Measurements from ENCODE around the gene PIP4K2A. TPM values are rescaled to one million over a fixed set of nuclear protein-coding genes. Genes with fewer than 3 reads are reported as not detected.

The PIP4K2A gene
- polyA plus RNA-seq, 4 donors = 4.5 to 11.3 (median 9.0) TPM

DNA sequence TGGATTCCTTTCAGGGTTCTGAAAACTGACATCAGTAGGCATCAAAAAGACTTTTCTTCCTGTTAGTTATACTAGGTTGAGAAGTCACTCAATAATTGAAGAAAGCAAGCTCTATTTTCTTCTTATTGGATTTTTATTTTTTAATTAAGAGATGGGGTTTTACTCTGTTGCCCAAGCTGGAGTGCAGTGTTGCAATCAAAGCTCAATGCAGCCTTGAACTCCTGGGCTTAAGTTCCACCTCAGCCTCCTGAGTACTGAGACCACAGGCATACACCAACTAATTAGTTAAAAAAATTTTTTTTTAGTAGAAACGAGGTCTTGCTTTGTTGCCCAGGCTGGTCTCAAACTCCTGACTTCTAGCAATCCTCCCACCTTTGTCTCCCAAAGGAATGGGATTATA, 28.0 kb downstream of the PIP4K2A start:
- no peaks in the 10 kb centered on the region for H3K9me3 ChIP-seq (ENCODE audit: control insufficient read depth in 2 of 2, insufficient read depth in 1 of 2, low read depth in 1 of 2, low read length in 1 of 2)
- no peaks in the 10 kb centered on the region for H3K36me3 ChIP-seq (ENCODE audit: control insufficient read depth in 3 of 3, insufficient read depth in 2 of 3, low read depth in 1 of 3, low read length in 3 of 3)
- 57 to 68% (median 65%) methylated on average over 1 of the region's 1 CpG for WGBS, 3 donors
- no peaks in the 10 kb centered on the region for H3K27me3 ChIP-seq (ENCODE audit: control insufficient read depth in 3 of 3, insufficient read depth in 3 of 3, low read length in 3 of 3)
- no peak overlapping the region for H3K4me3 ChIP-seq (ENCODE audit: low read depth in 1 of 3, low read length in 3 of 3)
- DNase-seq (no peak), FAIRE-seq (no peak)
- H3K4me1 ChIP-seq (ENCODE audit: control insufficient read depth in 3 of 3, insufficient read depth in 2 of 3, low read depth in 1 of 3, low read length in 2 of 3) = peaks cover 3 to 8% (median 3%) of the 10 kb centered on the region in 3 donors
- no peak overlapping the region for H3K27ac ChIP-seq (ENCODE audit: low read depth in 1 of 3, low read length in 2 of 3)

DNA sequence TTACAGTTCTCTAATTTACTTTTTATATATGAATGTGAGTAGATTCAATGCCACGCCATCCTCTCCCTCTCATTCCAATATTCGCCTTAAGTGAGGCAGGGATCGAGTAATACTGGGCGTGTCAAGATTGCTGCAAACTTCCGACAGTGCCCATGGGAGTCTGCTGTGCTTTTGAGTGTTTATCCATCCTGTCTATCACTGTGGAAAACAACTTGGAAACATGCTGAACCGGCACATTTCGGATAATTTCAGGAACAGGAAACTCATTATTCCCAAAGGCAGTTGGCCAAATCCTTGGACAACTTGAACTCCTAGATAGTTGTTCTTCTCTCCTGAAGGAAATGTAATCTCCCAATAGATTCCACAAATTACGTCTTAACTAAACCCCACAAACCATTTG, 28.5 kb downstream of the PIP4K2A start:
- FAIRE-seq (no peak), DNase-seq (no peak)
- Histone ChIP-seq H3K9me3 (ENCODE audit: control insufficient read depth in 2 of 2, insufficient read depth in 1 of 2, low read depth in 1 of 2, low read length in 1 of 2) (no peaks in the 10 kb centered on the region), H3K4me1 (ENCODE audit: control insufficient read depth in 3 of 3, insufficient read depth in 2 of 3, low read depth in 1 of 3, low read length in 2 of 3) (peaks cover under 1 to 8% (median 3%) of the 10 kb centered on the region in 3 donors), H3K27ac (ENCODE audit: low read depth in 1 of 3, low read length in 2 of 3) (no peak overlapping the region), H3K4me3 (ENCODE audit: low read depth in 1 of 3, low read length in 3 of 3) (no peak overlapping the region), H3K27me3 (ENCODE audit: control insufficient read depth in 3 of 3, insufficient read depth in 3 of 3, low read length in 3 of 3) (no peaks in the 10 kb centered on the region), H3K36me3 (ENCODE audit: control insufficient read depth in 3 of 3, insufficient read depth in 2 of 3, low read depth in 1 of 3, low read length in 3 of 3) (no peaks in the 10 kb centered on the region)
- WGBS, 3 donors = 73 to 93% (median 93%) methylated on average over 8 of the region's 8 CpGs

DNA sequence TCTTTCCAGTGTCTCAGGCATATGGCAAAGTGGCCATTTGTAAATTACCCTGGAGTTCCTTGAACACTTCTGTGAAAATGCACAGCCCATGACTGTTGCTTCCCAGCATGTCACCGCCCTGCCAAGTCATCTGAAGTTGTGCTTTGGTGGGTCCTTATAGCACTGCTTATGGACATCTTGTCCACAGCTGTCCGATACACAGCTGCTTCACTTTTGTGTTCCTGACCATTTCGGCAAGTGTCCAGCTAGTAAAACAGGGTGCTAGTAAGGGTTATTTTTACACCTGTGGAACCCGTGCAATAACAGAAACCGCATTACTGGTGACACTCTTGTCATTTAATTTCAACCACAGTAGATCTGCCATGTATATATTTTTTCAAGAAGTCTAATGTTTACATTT, 29.7 kb downstream of the PIP4K2A start:
- Histone ChIP-seq H3K4me1 (ENCODE audit: control insufficient read depth in 3 of 3, insufficient read depth in 2 of 3, low read depth in 1 of 3, low read length in 2 of 3) (peaks cover 0 to 8% (median 3%) of the 10 kb centered on the region in 3 donors), H3K27ac (ENCODE audit: low read depth in 1 of 3, low read length in 2 of 3) (no peak overlapping the region)
- WGBS, 3 donors = 76 to 87% (median 83%) methylated on average over 5 of the region's 5 CpGs

DNA sequence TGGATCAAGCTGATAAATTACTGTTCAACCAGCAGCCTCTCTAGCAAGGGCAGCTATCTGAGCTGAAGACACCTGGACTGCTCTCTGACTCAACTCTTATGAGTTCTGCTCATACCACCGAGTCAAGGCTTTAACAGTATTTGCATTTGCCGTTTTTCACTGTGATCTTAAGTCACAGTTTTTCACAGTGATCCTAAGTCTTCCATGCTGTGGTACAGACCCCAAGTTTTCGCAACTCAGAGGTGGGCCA, 31.3 kb downstream of the PIP4K2A start:
- Histone ChIP-seq H3K4me1 (ENCODE audit: control insufficient read depth in 3 of 3, insufficient read depth in 2 of 3, low read depth in 1 of 3, low read length in 2 of 3) (peaks cover 0 to 8% (median 3%) of the 10 kb centered on the region in 3 donors), H3K27me3 (ENCODE audit: control insufficient read depth in 3 of 3, insufficient read depth in 3 of 3, low read length in 3 of 3) (no peaks in the 10 kb centered on the region), H3K27ac (ENCODE audit: low read depth in 1 of 3, low read length in 2 of 3) (peak overlapping the region in 2 of 3 donors; percentile 2 to 50), H3K9me3 (ENCODE audit: control insufficient read depth in 2 of 2, insufficient read depth in 1 of 2, low read depth in 1 of 2, low read length in 1 of 2) (no peaks in the 10 kb centered on the region), H3K4me3 (ENCODE audit: low read depth in 1 of 3, low read length in 3 of 3) (no peak overlapping the region), H3K36me3 (ENCODE audit: control insufficient read depth in 3 of 3, insufficient read depth in 2 of 3, low read depth in 1 of 3, low read length in 3 of 3) (no peaks in the 10 kb centered on the region)
- DNase-seq (no peak), FAIRE-seq (no peak)
- 47 to 72% (median 60%) methylated on average over 3 of the region's 3 CpGs for WGBS, 3 donors

More for the DNA sequence above, 29.7 kb downstream of the PIP4K2A start:
- Histone ChIP-seq H3K9me3 (ENCODE audit: control insufficient read depth in 2 of 2, insufficient read depth in 1 of 2, low read depth in 1 of 2, low read length in 1 of 2) (no peaks in the 10 kb centered on the region), H3K36me3 (ENCODE audit: control insufficient read depth in 3 of 3, insufficient read depth in 2 of 3, low read depth in 1 of 3, low read length in 3 of 3) (no peaks in the 10 kb centered on the region), H3K4me3 (ENCODE audit: low read depth in 1 of 3, low read length in 3 of 3) (no peak overlapping the region), H3K27me3 (ENCODE audit: control insufficient read depth in 3 of 3, insufficient read depth in 3 of 3, low read length in 3 of 3) (no peaks in the 10 kb centered on the region)
- DNase-seq (no peak), FAIRE-seq (no peak)

DNA sequence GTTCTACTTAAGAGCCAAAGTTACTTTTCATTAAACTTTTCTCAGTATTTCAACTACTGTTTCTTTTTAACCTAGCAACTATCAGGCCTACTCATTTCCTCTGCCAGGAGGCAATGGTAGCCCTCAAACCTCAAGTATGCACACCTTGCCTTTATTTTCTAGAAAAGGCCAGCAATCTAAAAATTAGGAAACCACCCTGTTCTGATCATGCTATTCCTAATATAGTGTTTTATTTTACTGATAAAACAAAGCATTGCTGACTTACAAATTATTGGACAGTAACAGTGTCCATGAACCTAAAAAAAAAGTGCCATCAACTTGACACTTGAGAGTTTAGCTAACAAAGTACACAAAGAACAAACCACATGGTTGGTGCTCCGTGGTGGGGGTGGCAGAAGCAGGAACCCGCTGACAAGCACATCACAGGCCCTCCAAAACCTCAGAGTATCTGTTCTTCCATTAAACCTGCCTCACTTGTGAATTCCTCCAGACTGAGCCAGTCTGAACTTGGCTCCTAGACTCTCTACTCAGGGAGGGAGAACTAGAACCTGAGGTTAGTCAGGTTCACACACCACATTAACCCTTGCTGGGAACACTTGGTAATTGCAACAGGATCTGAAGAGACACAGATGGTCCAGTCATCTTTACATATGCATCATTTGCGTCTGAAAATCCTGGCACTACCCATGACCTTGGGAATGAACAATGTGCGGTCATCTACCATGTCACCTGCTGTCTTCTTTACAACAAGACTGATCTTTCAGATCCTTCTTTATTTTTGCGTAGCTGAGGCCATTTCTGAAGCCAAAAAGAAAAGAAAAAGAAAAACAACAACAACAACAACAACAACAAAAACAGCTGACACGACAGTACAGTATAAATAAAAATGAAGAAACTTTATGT, 31.9 kb downstream of the PIP4K2A start:
- H3K27ac ChIP-seq (ENCODE audit: low read depth in 1 of 3, low read length in 2 of 3) = peak overlapping the region in 2 of 3 donors; percentile 50 to 75
- H3K4me1 ChIP-seq (ENCODE audit: control insufficient read depth in 3 of 3, insufficient read depth in 2 of 3, low read depth in 1 of 3, low read length in 2 of 3) = peaks cover 0 to 8% (median 3%) of the 10 kb centered on the region in 3 donors
- no peaks in the 10 kb centered on the region for H3K9me3 ChIP-seq (ENCODE audit: control insufficient read depth in 2 of 2, insufficient read depth in 1 of 2, low read depth in 1 of 2, low read length in 1 of 2)
- H3K36me3 ChIP-seq (ENCODE audit: control insufficient read depth in 3 of 3, insufficient read depth in 2 of 3, low read depth in 1 of 3, low read length in 3 of 3) = no peaks in the 10 kb centered on the region
- H3K27me3 ChIP-seq (ENCODE audit: control insufficient read depth in 3 of 3, insufficient read depth in 3 of 3, low read length in 3 of 3) = no peaks in the 10 kb centered on the region
- DNase-seq (peak in 1 of 2 donors; percentile 43), FAIRE-seq (no peak)
- WGBS, 3 donors = 70 to 77% (median 75%) methylated on average over 6 of the region's 6 CpGs
- H3K4me3 ChIP-seq (ENCODE audit: low read depth in 1 of 3, low read length in 3 of 3) = no peak overlapping the region

DNA sequence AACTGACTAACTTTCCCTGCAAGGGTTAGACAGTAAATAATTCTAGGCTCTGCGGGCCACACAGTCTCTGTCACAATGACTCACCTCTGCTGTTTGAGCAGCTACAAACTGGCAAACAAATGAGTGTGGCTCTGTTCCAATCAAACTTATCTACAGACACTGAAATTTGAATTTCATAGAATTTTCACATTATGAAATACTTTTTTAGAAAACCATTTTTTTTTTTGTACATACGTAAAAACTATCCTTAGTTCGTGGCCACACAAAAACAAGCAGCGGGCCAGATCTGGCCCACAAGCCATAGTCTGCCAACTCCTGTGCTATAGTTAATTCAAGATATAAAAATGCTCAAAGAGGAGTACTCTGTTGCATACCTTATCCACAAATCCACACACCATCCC, 32.6 kb downstream of the PIP4K2A start:
- Histone ChIP-seq H3K36me3 (ENCODE audit: control insufficient read depth in 3 of 3, insufficient read depth in 2 of 3, low read depth in 1 of 3, low read length in 3 of 3) (no peaks in the 10 kb centered on the region), H3K4me3 (ENCODE audit: low read depth in 1 of 3, low read length in 3 of 3) (no peak overlapping the region), H3K4me1 (ENCODE audit: control insufficient read depth in 3 of 3, insufficient read depth in 2 of 3, low read depth in 1 of 3, low read length in 2 of 3) (peaks cover 0 to 8% (median 3%) of the 10 kb centered on the region in 3 donors), H3K27ac (ENCODE audit: low read depth in 1 of 3, low read length in 2 of 3) (peak overlapping the region in 2 of 3 donors; percentile 32 to 75), H3K27me3 (ENCODE audit: control insufficient read depth in 3 of 3, insufficient read depth in 3 of 3, low read length in 3 of 3) (no peaks in the 10 kb centered on the region), H3K9me3 (ENCODE audit: control insufficient read depth in 2 of 2, insufficient read depth in 1 of 2, low read depth in 1 of 2, low read length in 1 of 2) (no peaks in the 10 kb centered on the region)
- WGBS, 3 donors = 63 to 79% (median 64%) methylated on average over 4 of the region's 4 CpGs
- no peak for FAIRE-seq
- peak in 1 of 2 donors; percentile 17 for DNase-seq

DNA sequence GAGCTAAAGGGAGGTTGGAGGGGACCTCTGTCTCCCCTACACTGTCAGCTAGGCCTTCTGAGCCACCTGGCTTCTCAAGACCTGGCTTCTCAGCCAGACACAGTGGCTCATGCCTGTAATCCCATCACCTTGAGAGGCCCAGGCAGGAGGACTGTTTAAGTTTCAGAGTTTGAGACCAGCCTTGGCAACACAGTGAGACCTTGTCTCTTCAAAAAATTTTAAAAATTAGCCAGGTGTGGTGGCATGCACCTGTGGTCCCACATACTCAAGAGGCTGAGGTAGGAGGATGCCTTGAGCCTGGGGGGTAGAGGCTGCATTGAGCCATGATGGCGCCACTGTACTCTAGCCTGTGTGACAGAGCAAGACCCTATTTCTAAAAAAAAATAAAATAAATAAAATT, 33.1 kb downstream of the PIP4K2A start:
- no peaks in the 10 kb centered on the region for H3K9me3 ChIP-seq (ENCODE audit: control insufficient read depth in 2 of 2, insufficient read depth in 1 of 2, low read depth in 1 of 2, low read length in 1 of 2)
- no peak overlapping the region for H3K4me3 ChIP-seq (ENCODE audit: low read depth in 1 of 3, low read length in 3 of 3)
- H3K36me3 ChIP-seq (ENCODE audit: control insufficient read depth in 3 of 3, insufficient read depth in 2 of 3, low read depth in 1 of 3, low read length in 3 of 3) = no peaks in the 10 kb centered on the region
- FAIRE-seq (no peak), DNase-seq (no peak)
- 87 to 97% (median 90%) methylated on average over 1 of the region's 1 CpG for WGBS, 3 donors
- no peaks in the 10 kb centered on the region for H3K27me3 ChIP-seq (ENCODE audit: control insufficient read depth in 3 of 3, insufficient read depth in 3 of 3, low read length in 3 of 3)
- H3K27ac ChIP-seq (ENCODE audit: low read depth in 1 of 3, low read length in 2 of 3) = peak overlapping the region in 2 of 3 donors; percentile 42 to 68
- peaks cover 2 to 8% (median 3%) of the 10 kb centered on the region in 3 donors for H3K4me1 ChIP-seq (ENCODE audit: control insufficient read depth in 3 of 3, insufficient read depth in 2 of 3, low read depth in 1 of 3, low read length in 2 of 3)

DNA sequence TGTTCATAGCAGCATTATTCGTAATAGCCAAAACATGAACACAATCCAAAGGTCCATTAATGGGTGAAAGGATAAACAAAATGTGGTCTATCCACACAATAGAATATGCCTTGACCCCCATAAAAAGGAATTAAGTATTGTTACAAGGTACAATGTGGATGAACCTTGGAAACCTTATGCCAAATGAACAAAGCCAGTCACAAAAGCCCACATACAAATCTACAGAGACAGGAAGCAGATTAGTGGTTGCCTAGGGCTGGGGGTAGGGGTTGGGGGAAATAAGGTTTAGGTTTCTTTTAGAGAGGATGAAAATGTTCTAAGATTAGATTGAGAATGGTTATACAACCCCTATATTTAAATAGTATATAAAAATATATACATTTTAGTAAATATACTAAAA, 34.8 kb downstream of the PIP4K2A start:
- H3K27ac ChIP-seq (ENCODE audit: low read depth in 1 of 3, low read length in 2 of 3) = no peak overlapping the region
- no peak overlapping the region for H3K4me3 ChIP-seq (ENCODE audit: low read depth in 1 of 3, low read length in 3 of 3)
- no peaks in the 10 kb centered on the region for H3K9me3 ChIP-seq (ENCODE audit: control insufficient read depth in 2 of 2, insufficient read depth in 1 of 2, low read depth in 1 of 2, low read length in 1 of 2)
- peak in 1 of 2 donors; percentile 20 for DNase-seq
- H3K36me3 ChIP-seq (ENCODE audit: control insufficient read depth in 3 of 3, insufficient read depth in 2 of 3, low read depth in 1 of 3, low read length in 3 of 3) = no peaks in the 10 kb centered on the region
- H3K4me1 ChIP-seq (ENCODE audit: control insufficient read depth in 3 of 3, insufficient read depth in 2 of 3, low read depth in 1 of 3, low read length in 2 of 3) = peaks cover 2 to 8% (median 6%) of the 10 kb centered on the region in 3 donors
- H3K27me3 ChIP-seq (ENCODE audit: control insufficient read depth in 3 of 3, insufficient read depth in 3 of 3, low read length in 3 of 3) = no peaks in the 10 kb centered on the region
- WGBS, 3 donors = 95 to 100% (median 98%) methylated on average over 1 of the region's 1 CpG
- no peak for FAIRE-seq

All from small intestine (tissue), 7 donors.